D341Med (cell line): ENCODE results near the gene SLC9A2.

Experiments used
- DNase-seq: peaks from one replicate; pipeline ENCODE4 v3.0.0; 2012; ENCODE audit warnings: low spot score

SLC9A2 gene

GRCh38 chr2:102726128-102727087 is 107.1 kb downstream of the SLC9A2 start:
- DNase-seq: no peak

- DNase-seq: no peak
Observed at GRCh38 chr2:102735416-102736109, 116.2 kb downstream of the SLC9A2 start.

- peak; percentile 60 for DNase-seq
Observed at GRCh38 chr2:102736110-102736409, 116.7 kb downstream of the SLC9A2 start.

- DNase-seq: peak; percentile 94
Observed at GRCh38 chr2:102736410-102737409, 117.4 kb downstream of the SLC9A2 start.

- no peak for DNase-seq
Observed at GRCh38 chr2:102737431-102737830, 118.1 kb downstream of the SLC9A2 start.

GRCh38 chr2:102743259-102743658 is 123.9 kb downstream of the SLC9A2 start:
- DNase-seq: no peak

- DNase-seq: no peak
Observed at GRCh38 chr2:102748107-102748506, 128.8 kb downstream of the SLC9A2 start.

GRCh38 chr2:102749938-102750337 is 130.6 kb downstream of the SLC9A2 start:
- DNase-seq: no peak

GRCh38 chr2:102753563-102754159 is 134.3 kb downstream of the SLC9A2 start:
- DNase-seq: peak; percentile 39

GRCh38 chr2:102754456-102755145 is 135.2 kb downstream of the SLC9A2 start:
- DNase-seq: no peak

- no peak for DNase-seq
Observed at GRCh38 chr2:102755284-102755683, 135.9 kb downstream of the SLC9A2 start.

- no peak for DNase-seq
Observed at GRCh38 chr2:102758439-102758838, 139.1 kb downstream of the SLC9A2 start.
